ENCODE data around the gene CCL27. TPM values are rescaled to one million over a fixed set of nuclear protein-coding genes. Genes with fewer than 3 reads are reported as not detected.

The CCL27 gene
- total and polyA plus RNA-seq, 2 of the 8 experiments (the other 6 are each of a cell fraction or from before 2014, with no cell fraction given): 0.42 TPM; not detected in 1

- H3K27me3 ChIP-seq (replicated peaks in 1 of 4; ENCODE audit: control insufficient read depth in 3 of 4, extremely low read depth in 1 of 4, insufficient read depth in 3 of 4, low read length in 3 of 4): no peaks in the 10 kb centered on the region
- H2BK20ac ChIP-seq (ENCODE audit: low read length): no peak overlapping the region
- FAIRE-seq: no peak
- DNase-seq (ENCODE audit: low read depth in 1 of 2, low spot score in 2 of 2): no peak
- H3K36me3 ChIP-seq (ENCODE audit: control insufficient read depth in 2 of 4, insufficient read depth in 4 of 4, low read length in 3 of 4): no peaks in the 10 kb centered on the region
- ChIA-PET CTCF (ENCODE audit: partially characterized antibody) (interaction anchor here (1.0 to 12.6 kb wide), 5 partner anchors 8 to 17 kb away, joined by 3 to 147 read pairs (median 5); no protein-coding TSS in a partner anchor), POLR2A (ENCODE audit: partially characterized antibody) (interaction anchor here (0.6 kb wide), 1 partner anchor 9 kb away, joined by 3 read pairs; no protein-coding TSS in a partner anchor)
- H3K4me1 ChIP-seq (replicated peaks in 1 of 4; ENCODE audit: control insufficient read depth in 3 of 4, insufficient read depth in 4 of 4, low read length in 3 of 4): peaks cover 0 to 3% (median 1%) of the 10 kb centered on the region in 4 experiments; a peak in 2 of 7 replicates
- H3K4me2 ChIP-seq (ENCODE audit: insufficient read depth in 1 of 2, low read depth in 2 of 2, low read length in 2 of 2): no peak overlapping the region
- H3K27ac ChIP-seq (ENCODE audit: low read depth, low read length): no peak overlapping the region
- H2AK5ac ChIP-seq (ENCODE audit: low read depth, low read length): no peak overlapping the region
- H4K8ac ChIP-seq (ENCODE audit: extremely low read depth, insufficient read depth, low read length): no peak overlapping the region
- no peak overlapping the region for H3K9ac ChIP-seq (replicated peaks in 1 of 4; ENCODE audit: extremely low read depth in 1 of 4, low read depth in 3 of 4, low read length in 3 of 4)
- H3K79me1 ChIP-seq (ENCODE audit: low read depth, low read length): no peaks in the 10 kb centered on the region
- H3K9me3 ChIP-seq (ENCODE audit: insufficient read depth in 2 of 2, low read depth in 1 of 2, low read length in 1 of 2): no peaks in the 10 kb centered on the region
- no peak overlapping the region for H3K18ac ChIP-seq (ENCODE audit: extremely low read depth, low read length)
- no peak overlapping the region for H3K14ac ChIP-seq (ENCODE audit: insufficient read length)
- no peak overlapping the region for H2AFZ ChIP-seq (ENCODE audit: low read length)
- H2BK120ac ChIP-seq (replicated peaks; ENCODE audit: low read depth, low read length): no peak overlapping the region
- no peak overlapping the region for H2BK5ac ChIP-seq (ENCODE audit: low read depth, low read length)
- no peak overlapping the region for H3K23ac ChIP-seq (ENCODE audit: insufficient read length)
- H3K4ac ChIP-seq (replicated peaks; ENCODE audit: insufficient read length, low read depth, low read length): no peak overlapping the region
- H4K91ac ChIP-seq (replicated peaks; ENCODE audit: insufficient read length, low read length): no peak overlapping the region
- H2BK12ac ChIP-seq (ENCODE audit: low read depth, low read length): no peak overlapping the region
- no peak overlapping the region for H4K5ac ChIP-seq (ENCODE audit: insufficient read length, low read depth, low read length)
- no peak overlapping the region for H3K56ac ChIP-seq (replicated peaks; ENCODE audit: insufficient read length, low read depth, low read length)
- no peaks in the 10 kb centered on the region; the same call in 1 of the 2 replicates for H3K23me2 ChIP-seq (ENCODE audit: low read depth, low read length)
- H2BK15ac ChIP-seq (ENCODE audit: low read length): no peak overlapping the region
- H3K79me2 ChIP-seq (ENCODE audit: control insufficient read depth in 1 of 2, insufficient read depth in 2 of 2, low read length in 2 of 2): no peaks in the 10 kb centered on the region
- WGBS, 2 experiments (ENCODE audit: extremely low coverage in 1 of 2, insufficient coverage in 1 of 2, insufficient read length in 1 of 2, insufficient replicate concordance in 2 of 2, low coverage in 1 of 2, low lambda C conversion rate in 2 of 2, missing lambda C conversion rate in 1 of 2): 49% methylated on average over 4 of the region's 4 CpGs; no CpG with 5 or more reads in 1 of the 2 experiments
- no peaks in the 10 kb centered on the region for H4K20me1 ChIP-seq (replicated peaks in 1 of 2; ENCODE audit: control insufficient read depth in 1 of 2, insufficient read depth in 2 of 2, low read length in 2 of 2)
- no peak overlapping the region for H3K4me3 ChIP-seq (ENCODE audit: extremely low read depth in 1 of 4, insufficient read depth in 2 of 4, low read depth in 3 of 4, low read length in 4 of 4)
- TF ChIP-seq CTBP2 (IDR thresholded peaks at IDR 0.05; ENCODE audit: borderline replicate concordance, insufficient read depth, insufficient read length, low read length): no peak
- no peak for TF ChIP-seq KDM5A (IDR thresholded peaks at IDR 0.05; ENCODE audit: low read length)
- TF ChIP-seq USF2 (IDR thresholded peaks at IDR 0.05; ENCODE audit: low read length): no peak
- no peak for TF ChIP-seq ASH2L (IDR thresholded peaks at IDR 0.05; ENCODE audit: low read length)
- TF ChIP-seq SP1 (IDR thresholded peaks at IDR 0.05; ENCODE audit: low read depth, low read length): no peak
- TF ChIP-seq GABPA (IDR thresholded peaks at IDR 0.05; ENCODE audit: borderline replicate concordance, insufficient read depth, low read length): no peak
- no peak for TF ChIP-seq POU5F1 (IDR thresholded peaks at IDR 0.05; ENCODE audit: low read depth, low read length)
- no peak for TF ChIP-seq BCL11A (IDR thresholded peaks at IDR 0.05; ENCODE audit: low read depth in 2 of 2, low read length in 2 of 2)
- no peak for TF ChIP-seq HDAC2 (IDR thresholded peaks at IDR 0.05; ENCODE audit: borderline replicate concordance in 1 of 2, low read depth in 2 of 2, low read length in 2 of 2)
- no peak for TF ChIP-seq PHF8 (conservative IDR thresholded peaks at IDR 0.05; ENCODE audit: low read depth, low read length)
- TF ChIP-seq TAF1 (IDR thresholded peaks at IDR 0.05; ENCODE audit: low read depth, low read length): no peak
- TF ChIP-seq FOSL1 (IDR thresholded peaks at IDR 0.05; ENCODE audit: insufficient read depth, low read depth, low read length): no peak
- no peak for TF ChIP-seq BACH1 (IDR thresholded peaks at IDR 0.05; ENCODE audit: low read length)
Observed at GRCh38 chr9:34685591-34685990, 23.1 kb upstream of the CCL27 start.

Data from H1 (cell line).